Occipital lobe (tissue), 2 donors: ENCODE results near the gene GDF2. TPM values are rescaled to one million over a fixed set of nuclear protein-coding genes. Genes with fewer than 3 reads are reported as not detected.

Experiments
- DNase-seq: peaks from one replicate; lab custom pipeline; 2025; lab: John Stamatoyannopoulos, UW
- total RNA-seq: library from RNA; depleted of rRNA; stranded (reverse); fragments of >200 nt; gene quantifications from one replicate; pipeline ENCODE4 v1.2.3, GENCODE V29; 2014

The GDF2 gene
- total RNA-seq, 1 donor from 2014 or later: not detected

- no peak for DNase-seq
These were observed 10.7 kb downstream of the GDF2 start for GRCh38 chr10:47332946-47333345.

DNA sequence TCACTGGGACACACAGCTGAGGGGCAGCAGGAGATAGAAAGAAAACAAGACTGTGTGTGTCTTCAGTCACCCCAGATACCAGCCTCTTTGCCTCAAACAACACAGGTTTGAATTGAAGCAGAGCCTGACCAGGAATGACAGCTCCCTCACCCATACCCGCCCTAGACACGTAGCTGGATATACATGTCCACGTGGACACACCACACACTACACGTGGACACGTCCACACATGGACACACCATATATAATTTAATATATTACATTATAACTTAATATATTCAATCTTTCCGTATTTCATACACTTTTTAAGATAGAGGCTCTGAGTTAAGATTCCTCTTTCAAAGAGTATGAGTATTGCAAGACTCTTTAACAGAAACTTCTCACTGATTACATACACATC lies 11.3 kb downstream of the GDF2 start:
- no peak for DNase-seq

DNA sequence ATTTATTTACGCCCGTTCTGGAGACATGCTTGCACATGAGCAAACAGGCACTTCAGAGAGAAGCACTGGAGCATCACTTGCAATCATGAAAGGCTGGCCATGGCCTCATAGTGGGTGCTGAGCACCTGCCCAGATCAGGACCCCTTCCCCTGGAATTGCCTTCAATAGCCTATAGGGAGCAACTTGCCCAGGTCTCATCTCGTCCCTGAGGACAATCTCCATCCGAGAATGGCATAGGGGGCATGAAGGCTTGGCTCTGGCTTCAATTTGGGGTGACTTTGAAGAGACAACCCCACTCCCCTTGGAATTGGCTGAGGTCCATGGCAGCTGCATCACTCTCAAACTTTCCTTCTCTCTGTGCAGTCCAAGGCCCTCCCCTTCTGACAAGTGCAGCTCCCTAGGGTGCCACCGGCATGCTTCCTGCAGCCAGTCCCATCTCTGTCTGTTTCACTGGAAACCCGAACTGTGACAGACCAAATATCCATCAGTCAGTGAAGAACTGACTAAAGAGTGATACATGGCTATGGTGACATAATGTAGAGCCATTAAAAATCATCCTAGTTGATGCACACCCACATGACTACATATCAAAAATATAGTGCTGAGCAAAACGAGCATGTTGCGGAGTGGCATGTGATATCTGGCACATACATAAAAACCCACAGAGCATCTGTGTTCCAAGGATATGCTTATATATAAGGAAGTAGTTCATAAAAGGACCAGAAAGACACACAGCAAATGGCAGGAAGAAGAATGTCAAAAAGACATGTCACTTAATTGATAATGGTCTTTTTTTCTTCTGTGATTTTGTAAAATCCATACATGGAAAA lies 12.4 kb downstream of the GDF2 start:
- DNase-seq: no peak

DNA sequence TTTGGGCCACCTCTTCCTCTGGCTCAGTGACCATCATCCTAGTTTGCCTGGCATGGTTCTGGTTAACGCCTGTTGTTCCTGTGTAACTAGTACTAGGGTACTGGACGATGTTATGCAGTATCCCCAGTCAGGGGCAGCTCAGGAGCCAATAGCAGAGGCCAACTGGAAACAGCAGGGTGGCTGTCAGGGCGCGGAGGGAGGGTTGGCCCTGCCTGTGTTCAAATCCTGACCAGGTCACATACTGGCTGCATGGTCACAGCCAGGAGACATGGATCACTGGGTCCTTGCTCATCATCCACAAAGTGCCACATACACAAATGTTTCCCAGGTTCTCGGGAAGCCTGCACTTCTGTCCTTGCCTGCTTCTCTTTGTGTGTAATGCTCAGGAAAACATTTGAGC lies 13.7 kb downstream of the GDF2 start:
- no peak for DNase-seq

GRCh38 chr10:47336387-47337134 lies 14.3 kb downstream of the GDF2 start:
- no peak for DNase-seq

DNA sequence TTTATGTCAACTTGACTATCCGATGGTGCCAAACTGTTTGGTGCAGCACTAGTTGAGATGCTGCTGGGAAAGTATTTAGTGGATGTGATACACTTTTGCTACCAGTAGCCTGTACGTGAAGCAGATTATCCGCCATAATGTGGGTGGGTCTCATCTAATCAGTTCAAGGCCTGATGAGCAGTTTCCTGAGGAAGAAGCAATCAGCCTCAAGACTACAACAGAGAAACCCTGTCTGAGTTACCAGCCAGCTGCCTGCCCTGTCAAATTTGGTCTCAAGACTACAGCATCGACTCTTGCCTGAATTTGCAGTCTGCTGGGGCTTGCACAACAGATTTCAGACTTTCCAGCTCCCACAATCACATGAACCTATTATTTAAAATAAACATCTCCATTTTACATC lies 15.1 kb downstream of the GDF2 start:
- DNase-seq: no peak

- DNase-seq: no peak
These were observed 17.0 kb downstream of the GDF2 start for GRCh38 chr10:47339186-47339735.

- DNase-seq: no peak
These were observed 17.7 kb downstream of the GDF2 start for GRCh38 chr10:47339759-47340607.

DNA sequence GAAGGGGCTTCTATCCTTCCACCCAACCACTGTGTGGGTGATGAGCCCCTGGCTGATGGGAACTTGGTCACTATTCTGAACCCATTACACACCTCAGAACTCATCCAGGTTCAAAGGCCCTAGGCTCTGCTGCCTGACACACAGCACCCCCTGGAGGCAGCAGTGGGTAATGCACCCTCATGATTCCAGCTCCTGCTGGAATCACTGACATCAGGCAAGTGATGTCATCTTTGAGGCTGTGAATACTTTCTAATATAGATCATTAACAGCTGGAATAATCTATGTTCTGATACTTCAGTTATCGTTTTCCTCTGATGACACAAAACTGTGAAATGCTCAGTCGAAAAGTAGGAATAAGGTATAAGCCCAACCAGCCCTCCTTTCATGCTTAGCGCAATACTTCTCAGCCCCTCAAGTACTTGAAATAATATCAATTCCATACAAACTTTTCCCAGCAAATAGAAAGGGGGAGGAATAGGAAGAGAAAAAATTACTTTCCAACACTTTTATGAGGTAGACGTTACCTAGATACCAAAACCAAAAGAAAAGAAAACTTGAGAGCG lies 18.4 kb downstream of the GDF2 start:
- no peak for DNase-seq

- no peak for DNase-seq
These were observed 23.0 kb downstream of the GDF2 start for GRCh38 chr10:47344996-47345870.

DNA sequence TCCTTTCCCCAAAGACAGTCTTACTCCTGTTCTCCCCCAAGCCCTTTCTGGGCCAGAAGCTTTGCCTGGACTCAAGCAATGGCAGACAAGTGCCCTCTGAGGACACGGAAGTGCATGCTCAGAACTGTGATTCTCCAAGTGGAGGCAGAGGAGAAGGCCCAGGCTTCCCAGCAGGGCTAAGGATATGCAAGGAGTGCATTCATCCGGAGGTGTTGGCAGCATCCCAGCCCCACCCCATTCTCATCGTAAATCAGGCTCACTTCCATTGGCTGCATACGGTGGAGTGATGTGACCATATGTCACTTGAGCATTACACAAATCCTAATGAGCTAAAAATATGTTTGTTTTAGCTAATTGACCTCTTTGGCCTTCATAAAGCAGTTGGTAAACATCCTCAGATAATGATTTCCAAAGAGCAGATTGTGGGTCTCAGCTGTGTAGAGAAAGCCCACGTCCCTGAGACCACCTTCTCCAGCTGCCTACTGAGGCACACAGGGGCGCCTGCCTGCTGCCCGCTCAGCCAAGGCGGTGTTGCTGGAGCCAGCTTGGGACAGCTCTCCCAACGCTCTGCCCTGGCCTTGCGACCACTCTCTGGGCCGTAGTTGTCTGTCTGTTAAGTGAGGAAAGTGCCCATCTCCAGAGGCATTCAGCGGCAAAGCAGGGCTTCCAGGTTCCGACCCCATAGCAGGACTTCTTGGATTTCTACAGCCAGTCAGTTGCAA lies 24.5 kb downstream of the GDF2 start:
- no peak for DNase-seq

DNA sequence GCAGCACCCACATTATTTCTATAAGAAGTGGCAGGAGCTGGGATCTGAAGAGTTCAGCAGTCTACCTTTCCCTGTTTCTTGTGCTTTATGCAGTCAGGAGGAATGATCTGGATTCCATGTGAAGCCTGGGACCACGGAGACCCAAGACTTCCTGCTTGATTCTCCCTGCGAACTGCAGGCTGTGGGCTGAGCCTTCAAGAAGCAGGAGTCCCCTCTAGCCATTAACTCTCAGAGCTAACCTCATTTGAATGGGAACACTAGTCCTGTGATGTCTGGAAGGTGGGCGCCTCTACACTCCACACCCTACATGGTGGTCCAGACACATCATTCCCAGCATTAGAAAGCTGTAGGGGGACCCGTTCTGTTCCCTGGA lies 25.0 kb downstream of the GDF2 start:
- DNase-seq: no peak

DNA sequence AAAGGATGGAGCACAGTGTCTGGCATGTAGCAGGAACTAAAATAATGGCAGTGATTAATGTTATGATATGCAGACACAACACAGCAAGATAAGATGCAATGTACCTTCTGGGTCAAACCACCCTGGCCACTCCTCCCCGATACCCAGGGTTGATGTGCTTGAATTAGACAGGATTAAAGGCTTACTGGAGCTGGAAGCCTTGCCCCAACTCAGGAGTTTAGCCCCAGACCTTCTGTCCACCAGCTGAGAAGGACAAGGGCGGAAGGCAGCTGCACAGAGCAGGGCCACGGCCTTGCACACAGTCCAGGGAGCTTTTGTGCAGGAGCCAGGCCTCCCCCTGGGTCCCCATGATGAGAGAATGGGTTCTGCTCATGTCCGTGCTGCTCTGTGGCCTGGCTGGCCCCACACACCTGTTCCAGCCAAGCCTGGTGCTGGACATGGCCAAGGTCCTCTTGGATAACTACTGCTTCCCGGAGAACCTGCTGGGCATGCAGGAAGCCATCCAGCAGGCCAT lies 25.9 kb downstream of the GDF2 start, which contains the start of gene RBP3:
Gene RBP3 (plus strand): TSS at position 226 of the 514 bp plus-strand sequence. CDS start 122 bp downstream, at position 348.
- DNase-seq: no peak

DNA sequence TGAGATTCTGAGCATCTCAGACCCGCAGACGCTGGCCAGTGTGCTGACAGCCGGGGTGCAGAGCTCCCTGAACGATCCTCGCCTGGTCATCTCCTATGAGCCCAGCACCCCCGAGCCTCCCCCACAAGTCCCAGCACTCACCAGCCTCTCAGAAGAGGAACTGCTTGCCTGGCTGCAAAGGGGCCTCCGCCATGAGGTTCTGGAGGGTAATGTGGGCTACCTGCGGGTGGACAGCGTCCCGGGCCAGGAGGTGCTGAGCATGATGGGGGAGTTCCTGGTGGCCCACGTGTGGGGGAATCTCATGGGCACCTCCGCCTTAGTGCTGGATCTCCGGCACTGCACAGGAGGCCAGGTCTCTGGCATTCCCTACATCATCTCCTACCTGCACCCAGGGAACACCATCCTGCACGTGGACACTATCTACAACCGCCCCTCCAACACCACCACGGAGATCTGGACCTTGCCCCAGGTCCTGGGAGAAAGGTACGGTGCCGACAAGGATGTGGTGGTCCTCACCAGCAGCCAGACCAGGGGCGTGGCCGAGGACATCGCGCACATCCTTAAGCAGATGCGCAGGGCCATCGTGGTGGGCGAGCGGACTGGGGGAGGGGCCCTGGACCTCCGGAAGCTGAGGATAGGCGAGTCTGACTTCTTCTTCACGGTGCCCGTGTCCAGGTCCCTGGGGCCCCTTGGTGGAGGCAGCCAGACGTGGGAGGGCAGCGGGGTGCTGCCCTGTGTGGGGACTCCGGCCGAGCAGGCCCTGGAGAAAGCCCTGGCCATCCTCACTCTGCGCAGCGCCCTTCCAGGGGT lies 26.6 kb downstream of the GDF2 start:
- no peak for DNase-seq

GRCh38 chr10:47349516-47349915 lies 27.3 kb downstream of the GDF2 start:
- no peak for DNase-seq

DNA sequence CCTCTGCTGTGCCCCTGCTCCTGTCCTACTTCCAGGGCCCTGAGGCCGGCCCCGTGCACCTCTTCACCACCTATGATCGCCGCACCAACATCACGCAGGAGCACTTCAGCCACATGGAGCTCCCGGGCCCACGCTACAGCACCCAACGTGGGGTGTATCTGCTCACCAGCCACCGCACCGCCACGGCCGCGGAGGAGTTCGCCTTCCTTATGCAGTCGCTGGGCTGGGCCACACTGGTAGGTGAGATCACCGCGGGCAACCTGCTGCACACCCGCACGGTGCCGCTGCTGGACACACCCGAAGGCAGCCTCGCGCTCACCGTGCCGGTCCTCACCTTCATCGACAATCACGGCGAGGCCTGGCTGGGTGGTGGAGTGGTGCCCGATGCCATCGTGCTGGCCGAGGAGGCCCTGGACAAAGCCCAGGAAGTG lies 27.7 kb downstream of the GDF2 start:
- DNase-seq: no peak

GRCh38 chr10:47350671-47351640 lies 28.7 kb downstream of the GDF2 start:
- DNase-seq: no peak
